Measurements from ENCODE around the gene FRYL.
"Not testable (repeated sequence)": the region's sequence is repeated elsewhere in the genome, so short reads cannot be mapped to it uniquely, and the experiment has no call there.

The FRYL gene

GRCh38 chr4:48767055-48767929, 12.8 kb downstream of the FRYL start:
- no peaks in the 10 kb centered on the region for H3K9me3 ChIP-seq (ENCODE audit: severe bottlenecking)

GRCh38 chr4:48766131-48766792, 13.8 kb downstream of the FRYL start:
- no peaks in the 10 kb centered on the region for H3K27me3 ChIP-seq (ENCODE audit: insufficient read depth, poor library complexity, severe bottlenecking)
- ATAC-seq (ENCODE audit: low read depth), result no peak
- TF ChIP-seq CTCF (IDR thresholded peaks at IDR 0.05; ENCODE audit: poor library complexity, severe bottlenecking), result no peak
- peaks cover 5% of the 10 kb centered on the region for H3K4me1 ChIP-seq (ENCODE audit: insufficient read depth, poor library complexity, severe bottlenecking)
- peaks cover 12% of the 10 kb centered on the region for H3K36me3 ChIP-seq (ENCODE audit: low read depth)
- no peak overlapping the region for H3K4me3 ChIP-seq (ENCODE audit: severe bottlenecking)
- H3K27ac ChIP-seq (ENCODE audit: poor library complexity, severe bottlenecking), result no peak overlapping the region
- DNase-seq (ENCODE audit: low spot score), result no peak
- H3K9me3 ChIP-seq (ENCODE audit: severe bottlenecking), result no peaks in the 10 kb centered on the region

More at GRCh38 chr4:48767055-48767929, 12.8 kb downstream of the FRYL start:
- DNase-seq (ENCODE audit: low spot score) (no peak), ATAC-seq (ENCODE audit: low read depth) (no peak)
- H3K27me3 ChIP-seq (ENCODE audit: insufficient read depth, poor library complexity, severe bottlenecking), result no peaks in the 10 kb centered on the region
- H3K4me1 ChIP-seq (ENCODE audit: insufficient read depth, poor library complexity, severe bottlenecking), result peaks cover 6% of the 10 kb centered on the region
- no peak for TF ChIP-seq CTCF (IDR thresholded peaks at IDR 0.05; ENCODE audit: poor library complexity, severe bottlenecking)
- H3K36me3 ChIP-seq (ENCODE audit: low read depth), result peaks cover 13% of the 10 kb centered on the region
- H3K4me3 ChIP-seq (ENCODE audit: severe bottlenecking), result no peak overlapping the region
- H3K27ac ChIP-seq (ENCODE audit: poor library complexity, severe bottlenecking), result no peak overlapping the region

GRCh38 chr4:48762408-48762807, 17.7 kb downstream of the FRYL start:
- Histone ChIP-seq H3K4me1 (ENCODE audit: insufficient read depth, poor library complexity, severe bottlenecking) (no peaks in the 10 kb centered on the region), H3K27me3 (ENCODE audit: insufficient read depth, poor library complexity, severe bottlenecking) (no peaks in the 10 kb centered on the region), H3K36me3 (ENCODE audit: low read depth) (peaks cover 9% of the 10 kb centered on the region), H3K9me3 (ENCODE audit: severe bottlenecking) (peaks cover 2% of the 10 kb centered on the region), H3K4me3 (ENCODE audit: severe bottlenecking) (no peak overlapping the region), H3K27ac (ENCODE audit: poor library complexity, severe bottlenecking) (no peak overlapping the region)
- ATAC-seq (ENCODE audit: low read depth), result no peak
- TF ChIP-seq CTCF (IDR thresholded peaks at IDR 0.05; ENCODE audit: poor library complexity, severe bottlenecking), result no peak
- DNase-seq (ENCODE audit: low spot score), result no peak

- Histone ChIP-seq H3K36me3 (ENCODE audit: low read depth) (peaks cover 9% of the 10 kb centered on the region), H3K27ac (ENCODE audit: poor library complexity, severe bottlenecking) (no peak overlapping the region), H3K4me1 (ENCODE audit: insufficient read depth, poor library complexity, severe bottlenecking) (peaks cover 8% of the 10 kb centered on the region), H3K9me3 (ENCODE audit: severe bottlenecking) (peaks cover 2% of the 10 kb centered on the region), H3K4me3 (ENCODE audit: severe bottlenecking) (no peak overlapping the region), H3K27me3 (ENCODE audit: insufficient read depth, poor library complexity, severe bottlenecking) (no peaks in the 10 kb centered on the region)
- TF ChIP-seq CTCF (IDR thresholded peaks at IDR 0.05; ENCODE audit: poor library complexity, severe bottlenecking), result no peak
- DNase-seq (ENCODE audit: low spot score), result no peak
- no peak for ATAC-seq (ENCODE audit: low read depth)
Observed at GRCh38 chr4:48761286-48761685, 18.8 kb downstream of the FRYL start.

- not testable (repeated sequence) for H3K9me3 ChIP-seq (ENCODE audit: severe bottlenecking); ATAC-seq (ENCODE audit: low read depth); H3K4me3 ChIP-seq (ENCODE audit: severe bottlenecking); H3K27ac ChIP-seq (ENCODE audit: poor library complexity, severe bottlenecking); H3K36me3 ChIP-seq (ENCODE audit: low read depth); DNase-seq (ENCODE audit: low spot score); H3K27me3 ChIP-seq (ENCODE audit: insufficient read depth, poor library complexity, severe bottlenecking); H3K4me1 ChIP-seq (ENCODE audit: insufficient read depth, poor library complexity, severe bottlenecking)
Observed at GRCh38 chr4:48758703-48759102, 21.4 kb downstream of the FRYL start.

Measured in RWPE2 (cell line).